ENCODE results near the gene PTN.

DNA sequence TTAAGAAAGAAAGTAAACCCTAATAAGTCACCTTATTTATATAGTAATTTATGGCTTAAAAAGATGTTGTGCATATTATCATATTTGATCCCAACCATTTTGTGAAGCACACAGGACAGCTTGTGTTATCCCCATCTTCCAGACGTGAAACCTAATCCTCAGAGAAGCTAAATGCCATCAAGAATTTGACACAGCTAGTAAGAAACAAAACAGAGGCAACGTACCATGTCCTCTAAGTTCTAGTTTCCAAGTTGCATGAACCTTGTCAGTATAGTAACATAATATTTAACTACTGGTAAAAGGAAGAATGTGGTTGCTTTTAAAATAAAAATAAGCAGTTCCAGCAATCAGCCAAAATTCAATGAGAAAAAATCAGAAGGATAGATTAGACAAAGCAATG lies 41.5 kb downstream of the PTN start:
- TF ChIP-seq POLR2A (IDR thresholded peaks at IDR 0.05; ENCODE audit: low read depth, low read length) (no peak), POLR2AphosphoS5 (IDR thresholded peaks at IDR 0.05; ENCODE audit: low read depth, low read length) (no peak)

All from GM12892 (cell line).